HG02588 (cell line): ENCODE data around the gene RIPPLY3.
"Not testable (repeated sequence)": the region's sequence is repeated elsewhere in the genome, so short reads cannot be mapped to it uniquely, and the experiment has no call there.

Source experiments
- ATAC-seq: cut with Tn5 transposase; IDR thresholded peaks from one replicate; pipeline ENCODE4 v1.9.1; 2021; ENCODE audit warnings: mild to moderate bottlenecking, moderate library complexity; ENCODE audit not compliant: unreplicated experiment

The RIPPLY3 gene

GRCh38 chr21:37008724-37009123 is 2.2 kb downstream of the RIPPLY3 start:
- no peak for ATAC-seq

GRCh38 chr21:37009740-37010341 is 3.3 kb downstream of the RIPPLY3 start:
- peak; percentile 82 for ATAC-seq

DNA sequence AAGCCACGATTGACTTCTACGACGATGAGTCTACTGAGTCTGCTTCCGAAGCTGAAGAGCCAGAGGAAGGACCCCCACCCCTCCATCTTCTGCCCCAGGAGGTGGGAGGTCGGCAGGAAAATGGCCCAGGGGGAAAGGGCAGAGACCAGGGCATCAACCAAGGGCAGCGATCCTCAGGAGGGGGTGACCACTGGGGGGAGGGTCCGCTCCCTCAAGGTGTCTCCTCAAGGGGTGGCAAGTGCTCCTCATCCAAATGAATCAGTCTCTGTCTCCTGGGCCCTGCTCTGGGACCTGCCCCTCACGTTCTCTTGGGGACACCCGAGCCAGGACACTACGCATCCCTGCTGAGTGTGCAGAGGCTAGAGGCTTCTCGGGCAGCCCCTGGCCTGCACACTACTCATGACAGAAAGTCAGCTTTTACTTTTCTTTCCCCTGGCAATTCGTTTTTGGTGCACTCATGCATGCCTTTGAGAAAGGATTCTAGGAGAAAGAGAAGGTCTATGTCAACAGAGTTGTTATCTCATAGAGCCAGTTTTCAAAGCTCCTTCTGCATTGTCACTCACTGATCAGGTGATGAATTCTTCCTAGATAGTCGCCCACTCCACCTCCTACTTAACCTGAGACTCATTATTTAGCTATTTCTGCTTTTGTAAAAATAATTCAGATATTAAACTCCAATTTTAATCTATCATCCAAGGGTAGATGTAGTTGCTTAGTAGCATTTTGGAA is 11.6 kb downstream of the RIPPLY3 start:
- ATAC-seq = no peak

DNA sequence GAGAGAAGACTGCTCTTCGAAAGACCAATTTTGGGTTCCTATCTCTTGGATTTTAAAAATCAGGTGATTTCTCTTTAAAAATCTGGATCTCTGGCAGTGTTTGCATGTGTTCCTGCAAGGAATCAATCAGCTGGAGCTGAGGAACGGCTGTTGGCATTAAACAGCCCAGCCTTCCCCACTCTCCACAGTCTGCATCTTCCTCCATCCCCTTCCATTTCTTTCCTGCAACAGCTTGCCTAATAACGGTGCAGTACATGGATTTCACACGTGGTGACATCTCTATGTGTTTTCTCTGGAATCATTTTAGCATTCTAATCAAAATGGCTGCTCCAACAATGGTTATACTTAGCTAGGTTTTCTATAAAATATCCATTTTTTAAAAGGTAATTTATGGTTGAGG is 20.0 kb downstream of the RIPPLY3 start:
- no peak for ATAC-seq

DNA sequence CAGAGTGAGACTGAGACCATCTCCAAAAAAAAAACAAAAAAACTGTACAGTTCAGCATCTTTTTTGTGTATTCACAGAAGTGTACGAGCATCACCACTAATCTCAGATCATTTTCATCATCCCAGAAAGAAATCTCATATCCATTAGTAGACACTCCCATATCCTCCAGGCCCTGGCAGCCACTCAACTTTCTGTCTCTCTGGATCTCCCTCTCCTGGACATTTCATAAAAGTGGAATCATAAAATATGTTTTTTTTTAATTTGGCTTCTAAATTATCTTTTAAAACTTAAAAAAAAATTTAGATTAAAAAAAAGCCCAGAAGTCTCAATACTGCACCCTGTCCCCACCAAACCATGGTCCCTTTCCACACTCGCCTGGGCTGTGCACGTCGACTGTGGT is 22.1 kb downstream of the RIPPLY3 start:
- ATAC-seq = no peak

DNA sequence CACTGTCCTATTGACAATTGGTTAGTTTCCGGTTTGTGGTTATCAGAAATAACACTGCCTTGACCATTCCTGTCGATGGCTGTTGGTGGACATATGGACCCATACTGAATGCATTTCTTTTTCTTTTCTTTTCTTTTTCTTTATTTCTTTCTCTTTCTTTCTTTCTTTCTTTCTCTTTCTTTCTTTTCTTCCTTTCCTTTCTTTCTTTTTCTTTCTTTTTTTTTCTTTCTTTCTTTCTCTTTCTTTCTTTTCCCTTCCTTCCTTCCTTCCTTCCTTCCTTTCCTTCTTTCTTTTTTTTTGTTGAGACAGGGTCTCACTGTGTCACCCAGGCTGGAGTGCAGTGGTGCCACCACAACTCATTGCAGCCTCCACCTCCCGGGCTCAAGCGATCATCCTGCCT is 24.4 kb downstream of the RIPPLY3 start:
- no peak for ATAC-seq

DNA sequence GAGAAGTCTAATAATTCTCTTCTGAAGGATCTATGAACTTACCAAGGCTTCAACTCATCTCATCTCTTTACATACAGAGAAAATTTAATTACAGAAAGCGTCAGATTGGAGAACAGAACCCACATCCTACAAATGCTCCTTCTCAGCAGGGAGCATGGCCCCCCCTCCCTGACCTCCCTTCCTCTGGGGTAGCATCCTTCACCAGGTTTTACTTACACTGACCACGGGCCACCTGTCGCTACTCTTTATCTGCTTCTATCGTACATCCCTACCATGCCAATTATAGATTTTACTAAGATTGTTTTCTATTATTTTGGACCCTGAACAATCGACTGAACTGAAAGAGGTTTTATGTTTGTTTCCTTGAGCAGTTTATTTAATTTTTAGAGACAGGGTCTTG is 25.8 kb downstream of the RIPPLY3 start:
- no peak for ATAC-seq

DNA sequence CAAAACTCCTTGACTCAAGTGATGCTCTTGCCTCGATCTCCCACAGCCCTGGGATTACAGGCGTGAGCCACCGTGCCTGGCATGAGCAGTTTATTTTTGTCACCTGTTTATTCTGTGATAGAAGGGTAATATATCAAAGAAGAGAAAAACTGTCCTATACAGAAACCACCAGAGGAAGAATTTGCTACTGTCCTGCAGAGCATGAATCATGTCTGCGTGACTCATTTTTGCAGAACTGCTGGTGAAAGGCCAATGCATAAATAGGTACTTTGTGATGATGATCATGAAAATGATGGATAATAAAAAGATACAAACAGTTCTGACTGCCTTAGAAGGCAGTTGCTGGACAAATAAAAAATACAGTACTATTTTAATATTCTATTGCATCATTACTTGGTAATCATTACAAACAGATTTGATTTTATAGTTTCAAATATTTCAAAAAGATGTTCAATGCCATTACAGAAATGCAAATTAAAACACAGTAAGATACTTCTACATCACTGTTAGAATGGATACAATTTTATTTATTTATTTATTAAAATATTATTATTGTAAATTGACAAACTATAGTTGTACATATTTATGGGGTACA is 26.5 kb downstream of the RIPPLY3 start:
- ATAC-seq = no peak

DNA sequence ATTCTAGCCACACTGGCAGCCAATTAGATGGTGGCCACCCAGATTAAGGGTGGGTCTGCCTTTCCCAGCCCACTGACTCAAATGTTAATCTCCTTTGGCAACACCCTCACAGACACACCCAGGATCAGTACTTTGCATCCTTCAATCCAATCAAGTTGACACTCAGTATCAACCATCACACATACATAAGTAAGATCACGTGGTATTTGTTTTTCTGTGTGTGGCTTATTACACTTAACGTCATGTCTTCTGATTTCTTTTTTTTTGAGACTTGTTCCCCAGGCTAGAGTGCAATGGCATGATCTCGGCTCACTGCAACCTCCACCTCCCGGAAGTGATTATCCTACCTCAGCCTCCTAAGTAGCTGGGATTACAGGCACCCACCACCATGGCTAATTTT is 27.9 kb downstream of the RIPPLY3 start:
- ATAC-seq = not testable (repeated sequence)

DNA sequence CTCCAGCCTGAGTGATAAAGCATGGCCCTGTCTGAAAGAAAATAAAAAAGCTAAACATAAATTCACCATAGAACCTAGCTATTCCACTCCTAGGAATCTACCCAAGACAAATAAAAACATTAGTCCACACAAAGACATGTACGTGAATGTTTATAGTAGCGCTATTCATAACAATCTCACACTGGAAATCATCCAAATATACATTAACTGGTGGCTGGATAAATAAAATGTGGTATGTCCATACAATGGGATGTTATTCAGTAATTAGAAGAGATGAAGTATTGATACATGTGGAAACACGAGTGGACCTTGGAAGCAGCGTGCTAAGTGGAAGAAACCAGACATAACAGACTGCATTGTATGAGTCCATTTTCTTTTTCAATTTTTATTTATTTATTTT is 29.7 kb downstream of the RIPPLY3 start:
- ATAC-seq = no peak

DNA sequence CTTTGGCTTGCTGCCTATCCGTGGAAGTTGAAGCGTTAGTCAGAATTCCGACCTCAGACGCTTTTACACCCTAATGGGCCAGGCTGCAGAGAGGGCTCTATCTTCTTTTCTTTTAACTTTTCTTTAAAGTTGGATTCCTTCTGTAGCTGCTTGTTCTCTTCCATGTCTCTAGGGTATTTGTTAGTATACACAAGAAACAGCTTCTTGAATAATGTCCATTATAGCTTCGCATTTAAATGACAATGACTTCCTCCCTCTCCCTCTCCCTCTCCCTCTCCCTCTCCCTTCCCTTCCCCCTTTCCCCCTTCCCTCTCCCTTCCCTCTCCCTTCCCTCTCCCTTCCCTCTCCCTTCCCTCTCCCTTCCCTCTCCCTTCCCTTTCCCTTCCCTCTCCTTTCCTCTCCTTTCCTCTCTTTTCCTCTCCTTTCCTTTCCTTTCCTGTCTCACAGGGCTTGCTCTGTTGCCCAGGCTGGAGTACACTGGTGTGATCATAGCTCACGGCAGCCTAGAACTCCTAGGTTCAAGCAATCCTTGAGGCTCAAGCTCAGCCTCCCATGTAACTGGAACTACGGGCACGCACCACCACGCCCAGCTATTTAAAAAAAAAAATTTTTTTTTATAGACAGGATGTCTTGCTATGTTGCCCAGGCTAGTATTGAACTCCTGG is 33.0 kb downstream of the RIPPLY3 start:
- ATAC-seq = no peak

DNA sequence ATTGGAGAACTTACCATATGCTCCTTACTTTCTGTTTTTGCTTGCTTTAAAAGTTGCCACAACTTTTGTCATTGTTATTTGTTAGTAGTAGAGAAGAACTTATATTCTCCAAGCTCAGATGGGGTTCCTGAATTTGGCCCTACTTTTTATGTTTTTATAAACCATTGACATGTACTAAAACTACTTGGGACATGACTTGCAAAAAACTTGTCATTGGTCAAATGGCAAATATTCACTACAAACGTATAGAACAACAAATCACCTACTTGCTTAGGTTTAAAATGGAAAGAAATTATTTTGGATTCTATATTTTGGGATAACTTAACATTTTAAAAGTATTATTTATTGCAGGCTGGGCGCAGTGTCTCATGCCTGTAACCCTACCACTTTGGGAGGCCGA is 33.7 kb downstream of the RIPPLY3 start:
- no peak for ATAC-seq

DNA sequence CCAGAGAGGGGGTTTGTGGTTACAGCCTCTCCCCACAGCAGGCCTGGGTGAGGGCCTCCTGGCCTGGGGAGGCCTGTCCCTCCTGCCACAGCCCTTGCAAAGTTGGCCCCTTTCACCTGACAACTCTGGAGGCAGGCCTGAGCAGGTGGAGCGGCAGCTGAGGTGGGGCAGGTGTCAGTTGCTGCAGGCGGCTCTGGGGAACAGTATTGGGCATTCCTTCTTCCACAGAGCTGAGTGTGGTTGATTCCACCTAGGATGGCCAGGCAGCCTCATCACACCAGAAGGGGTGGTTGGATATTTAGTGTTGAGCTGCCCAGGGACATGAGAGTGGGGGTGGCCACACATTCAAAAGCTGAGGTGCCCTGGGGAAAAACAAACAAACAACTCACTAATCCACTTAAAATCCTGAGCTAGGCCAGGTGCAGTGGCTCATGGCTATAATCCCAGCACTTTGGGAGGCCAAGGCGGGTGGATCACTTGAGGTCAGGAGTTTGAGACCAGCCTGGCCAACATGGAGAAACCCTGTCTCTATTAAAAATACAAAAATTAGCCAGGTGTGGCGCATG is 35.3 kb downstream of the RIPPLY3 start:
- no peak for ATAC-seq

- ATAC-seq = no peak
Measured at GRCh38 chr21:37043818-37044217, 37.3 kb downstream of the RIPPLY3 start.

GRCh38 chr21:37044643-37045042 is 38.1 kb downstream of the RIPPLY3 start:
- ATAC-seq = no peak

DNA sequence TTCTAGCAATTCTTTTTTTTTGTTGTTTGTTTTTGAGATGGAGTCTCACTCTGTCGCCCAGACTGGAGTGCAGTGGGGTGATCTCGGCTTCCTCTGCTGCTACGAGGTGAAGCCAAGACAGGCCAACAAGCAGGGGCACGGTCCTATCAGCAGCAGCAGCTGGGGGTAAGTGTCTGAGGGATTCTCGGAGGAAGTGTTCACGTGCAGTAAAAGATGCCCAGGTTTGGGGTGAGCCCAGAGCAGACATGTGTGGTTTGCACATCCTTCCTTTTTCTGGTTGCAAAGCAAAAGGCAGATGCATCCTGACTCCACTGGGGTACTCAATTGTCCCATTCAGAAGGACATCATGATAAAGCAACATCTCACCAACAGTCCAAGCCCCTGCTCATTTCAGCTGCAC is 38.6 kb downstream of the RIPPLY3 start:
- ATAC-seq = no peak

GRCh38 chr21:37045556-37045955 is 39.1 kb downstream of the RIPPLY3 start:
- ATAC-seq = no peak

DNA sequence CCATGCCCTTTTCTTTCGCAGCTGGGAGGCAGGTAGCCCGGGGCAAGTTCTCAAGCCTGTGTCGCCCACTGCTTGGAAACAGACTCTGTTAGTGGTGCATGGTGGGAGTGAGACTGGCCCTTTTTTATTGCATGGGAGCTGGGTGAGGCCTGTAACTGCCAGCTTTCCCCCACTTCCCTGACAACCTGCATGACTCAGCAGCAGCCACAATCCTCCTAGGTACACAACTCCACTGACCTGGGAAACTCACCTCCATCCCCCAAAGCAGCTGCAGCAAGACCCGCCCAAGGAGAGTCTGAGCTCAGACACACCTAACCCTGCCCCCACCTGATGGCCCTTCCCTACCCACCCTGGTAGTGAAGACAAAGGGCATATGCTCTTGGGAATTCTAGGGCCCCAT is 40.6 kb downstream of the RIPPLY3 start:
- no peak for ATAC-seq

- not testable (repeated sequence) for ATAC-seq
Measured at GRCh38 chr21:37049741-37050140, 43.2 kb downstream of the RIPPLY3 start.

DNA sequence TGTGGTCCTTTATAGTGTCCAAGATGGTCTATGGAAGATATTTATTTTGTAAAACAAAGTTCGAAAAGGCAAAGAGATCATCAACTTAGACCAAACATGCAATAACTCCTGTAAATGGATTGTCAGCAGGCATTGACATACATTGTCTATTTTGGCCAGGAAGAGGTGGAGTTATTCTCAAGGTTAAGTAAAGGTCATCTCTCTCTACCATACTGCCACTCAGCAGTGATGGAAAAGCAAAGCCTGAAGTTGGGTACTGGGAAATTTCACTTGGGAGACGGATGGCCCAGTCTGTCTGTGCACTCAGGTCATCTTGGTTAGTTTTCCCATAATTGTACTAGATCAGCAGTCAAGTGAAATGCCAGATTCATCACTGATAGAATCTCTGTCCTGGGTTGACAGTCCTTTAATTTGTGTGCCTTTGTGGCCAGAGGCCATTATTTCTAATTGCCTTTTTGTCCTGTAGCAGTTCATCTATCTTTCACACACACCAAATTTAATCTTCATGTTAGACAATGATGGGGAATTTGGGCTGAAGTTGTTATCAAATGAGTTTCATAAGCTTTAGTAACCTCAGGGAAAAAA is 48.9 kb downstream of the RIPPLY3 start:
- no peak for ATAC-seq

DNA sequence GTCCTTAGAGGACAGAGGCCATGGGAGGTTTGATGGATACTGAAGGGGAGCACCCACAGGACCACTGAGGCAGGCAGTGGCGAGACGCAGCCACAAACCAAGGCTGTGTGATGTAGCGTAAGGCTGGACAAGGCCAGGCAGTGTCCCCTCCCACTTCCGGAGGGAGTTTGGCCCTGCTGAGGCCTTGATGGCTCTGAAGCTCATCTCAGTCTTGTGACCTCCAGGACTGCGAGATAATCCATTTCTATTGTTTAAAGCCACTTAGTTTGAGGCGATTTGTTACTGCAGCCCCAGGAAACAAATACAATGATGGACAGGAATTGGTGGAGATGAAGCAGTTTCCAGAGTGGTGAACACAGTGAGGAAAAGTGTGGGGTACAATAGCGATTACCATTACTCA is 51.1 kb downstream of the RIPPLY3 start:
- no peak for ATAC-seq
